GM21528 (cell line): ENCODE measurements around the gene GAPDHS.

Experiments
- ATAC-seq: cut with Tn5 transposase; IDR thresholded peaks from one replicate; pipeline ENCODE4 v1.9.1; 2021; ENCODE audit warnings: mild to moderate bottlenecking, moderate library complexity; ENCODE audit not compliant: unreplicated experiment, low FRiP score

The GAPDHS gene

GRCh38 chr19:35509861-35510625 is 23.2 kb upstream of the GAPDHS start:
- no peak for ATAC-seq

GRCh38 chr19:35510626-35510964 is 22.7 kb upstream of the GAPDHS start:
- ATAC-seq: no peak

- no peak for ATAC-seq
Observed at GRCh38 chr19:35511337-35511736, 21.9 kb upstream of the GAPDHS start.

GRCh38 chr19:35512831-35513627 is 20.2 kb upstream of the GAPDHS start:
- no peak for ATAC-seq

DNA sequence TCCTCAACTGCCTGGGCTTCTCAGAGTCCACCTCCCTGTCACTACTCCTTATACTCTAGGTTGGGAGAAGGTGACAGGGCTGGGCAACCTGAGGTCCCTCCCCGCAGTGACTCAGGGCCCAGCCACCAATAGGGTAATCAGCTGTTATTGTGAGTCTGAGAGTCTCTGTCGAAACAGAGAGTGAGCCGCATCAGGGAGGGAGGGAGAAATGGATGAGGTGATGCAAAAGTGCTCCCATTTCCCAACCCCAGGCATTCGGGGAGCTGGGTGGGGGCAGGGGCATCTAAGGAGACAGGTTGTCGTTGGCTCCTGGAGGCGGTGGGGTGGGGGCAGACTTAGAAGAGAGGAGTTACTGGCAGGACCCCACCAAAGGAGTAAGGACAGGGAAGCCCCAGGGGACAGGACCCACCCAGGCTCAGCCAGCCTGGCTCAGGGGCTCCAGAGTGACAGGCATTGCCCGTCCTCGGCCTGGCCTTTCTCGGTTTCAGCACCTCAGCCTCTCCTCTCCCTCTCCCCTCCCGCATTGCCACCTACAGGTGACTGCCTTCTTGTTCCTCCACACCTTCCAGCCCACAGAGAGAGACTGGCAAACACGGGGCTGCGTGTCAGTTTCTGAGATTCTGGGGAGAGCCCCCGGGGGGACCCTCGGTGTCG is 19.5 kb upstream of the GAPDHS start, which contains the start of gene DMKN:
Gene DMKN (minus strand): TSS at position 22 of the 654 bp plus-strand sequence. CDS start 174 bp downstream, outside the sequence.
- ATAC-seq: no peak

DNA sequence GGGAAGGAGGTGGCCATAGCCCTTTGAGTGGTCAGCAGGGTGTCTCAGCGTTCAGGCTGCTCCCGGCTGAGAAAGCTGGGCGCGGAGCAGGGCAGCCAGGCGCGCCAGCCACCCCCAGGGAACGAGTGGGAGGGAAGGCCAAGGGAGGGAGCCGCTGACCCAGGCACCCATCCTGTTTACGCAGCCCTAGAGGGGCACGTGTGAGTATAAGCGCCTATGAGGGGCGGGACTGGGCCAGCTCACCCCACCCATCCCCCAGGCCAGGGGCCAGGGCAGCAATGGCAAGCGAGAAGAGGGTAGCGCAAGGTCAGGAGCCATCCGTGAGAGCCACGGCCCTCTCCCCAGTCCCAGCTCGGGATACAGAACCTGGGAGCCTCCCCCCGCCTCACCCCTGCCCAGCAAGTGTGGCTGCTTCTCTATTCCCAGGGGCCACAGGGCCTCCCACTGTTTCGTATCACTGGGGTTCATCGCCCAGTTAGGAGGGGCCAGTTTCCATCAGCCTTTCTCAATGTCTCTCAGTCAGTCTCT is 18.9 kb upstream of the GAPDHS start:
- no peak for ATAC-seq

DNA sequence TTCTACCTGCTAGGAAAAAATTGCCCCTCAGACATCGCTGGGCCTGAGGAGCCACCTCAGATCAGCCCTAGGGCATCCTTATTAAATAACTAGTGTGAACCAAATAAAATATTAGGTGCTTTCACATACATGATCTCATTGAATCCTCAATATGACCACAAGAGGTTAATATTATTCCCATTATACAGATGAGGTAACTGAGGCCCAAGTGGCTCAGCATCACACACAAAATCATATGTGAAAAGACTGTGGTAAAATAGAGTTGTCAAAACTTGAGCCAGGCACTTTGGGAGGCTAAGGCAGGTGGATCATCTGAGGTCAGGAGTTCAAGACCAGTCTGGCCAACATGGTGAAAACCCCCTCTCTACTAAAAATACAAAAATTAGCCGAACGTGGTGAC is 16.9 kb upstream of the GAPDHS start:
- no peak for ATAC-seq

- no peak for ATAC-seq
Observed at GRCh38 chr19:35517342-35517741, 15.9 kb upstream of the GAPDHS start.

GRCh38 chr19:35518313-35518712 is 14.9 kb upstream of the GAPDHS start:
- ATAC-seq: no peak

- no peak for ATAC-seq
Observed at GRCh38 chr19:35519291-35519690, 14.0 kb upstream of the GAPDHS start.

- no peak for ATAC-seq
Observed at GRCh38 chr19:35521124-35521743, 12.0 kb upstream of the GAPDHS start.

GRCh38 chr19:35522745-35523327 is 10.4 kb upstream of the GAPDHS start:
- ATAC-seq: no peak

DNA sequence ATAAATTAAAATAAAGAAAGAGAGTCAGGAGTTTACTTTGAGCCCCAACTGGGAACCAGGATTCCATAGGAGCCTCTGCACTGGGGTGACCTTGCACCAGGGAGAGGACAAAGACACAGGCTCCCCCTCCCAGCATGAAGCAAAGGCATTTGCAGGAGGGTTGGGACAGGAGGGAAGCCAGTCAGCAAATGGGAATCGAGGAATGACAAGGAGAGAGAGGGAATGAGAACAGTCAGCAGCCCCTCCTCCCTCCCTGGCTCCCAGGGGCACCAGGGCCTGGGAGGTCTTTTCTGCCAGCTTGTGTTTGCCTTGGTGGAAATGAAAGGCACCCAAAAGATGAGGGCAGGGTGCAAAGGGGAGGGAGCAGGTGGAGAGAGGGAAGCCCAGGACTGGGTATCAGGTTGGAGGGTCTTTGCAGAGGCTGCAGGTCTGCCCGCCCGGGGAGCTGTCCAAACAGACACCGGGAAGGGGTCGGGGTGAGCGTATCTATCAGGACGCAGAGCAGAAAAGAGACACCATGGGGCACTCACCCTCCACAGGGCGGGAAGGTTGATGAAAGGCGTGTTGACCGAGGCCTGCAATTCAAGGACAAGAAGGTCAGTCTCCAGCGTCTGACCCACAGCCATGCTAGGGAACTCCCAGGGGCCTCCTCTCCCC is 8.9 kb upstream of the GAPDHS start:
- no peak for ATAC-seq

DNA sequence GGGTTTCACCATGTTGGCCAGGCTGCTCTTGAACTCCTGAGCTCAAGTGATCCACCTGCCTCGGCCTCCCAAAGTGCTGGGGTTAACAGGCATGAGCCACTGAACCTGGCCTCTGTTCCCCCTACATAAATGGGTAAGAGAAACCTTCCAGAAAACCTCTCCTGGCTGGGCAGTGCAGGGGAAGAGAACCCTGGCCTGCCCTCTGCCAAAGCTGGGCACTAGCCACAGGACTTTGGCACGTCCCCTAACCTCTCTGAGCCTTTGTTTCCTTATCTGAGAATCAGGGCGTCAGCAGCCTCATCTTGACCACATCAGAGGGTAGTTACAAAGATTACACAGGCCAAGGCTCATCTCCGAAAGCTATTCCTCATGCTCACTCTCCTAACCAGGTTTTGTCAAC is 7.4 kb upstream of the GAPDHS start:
- ATAC-seq: no peak

DNA sequence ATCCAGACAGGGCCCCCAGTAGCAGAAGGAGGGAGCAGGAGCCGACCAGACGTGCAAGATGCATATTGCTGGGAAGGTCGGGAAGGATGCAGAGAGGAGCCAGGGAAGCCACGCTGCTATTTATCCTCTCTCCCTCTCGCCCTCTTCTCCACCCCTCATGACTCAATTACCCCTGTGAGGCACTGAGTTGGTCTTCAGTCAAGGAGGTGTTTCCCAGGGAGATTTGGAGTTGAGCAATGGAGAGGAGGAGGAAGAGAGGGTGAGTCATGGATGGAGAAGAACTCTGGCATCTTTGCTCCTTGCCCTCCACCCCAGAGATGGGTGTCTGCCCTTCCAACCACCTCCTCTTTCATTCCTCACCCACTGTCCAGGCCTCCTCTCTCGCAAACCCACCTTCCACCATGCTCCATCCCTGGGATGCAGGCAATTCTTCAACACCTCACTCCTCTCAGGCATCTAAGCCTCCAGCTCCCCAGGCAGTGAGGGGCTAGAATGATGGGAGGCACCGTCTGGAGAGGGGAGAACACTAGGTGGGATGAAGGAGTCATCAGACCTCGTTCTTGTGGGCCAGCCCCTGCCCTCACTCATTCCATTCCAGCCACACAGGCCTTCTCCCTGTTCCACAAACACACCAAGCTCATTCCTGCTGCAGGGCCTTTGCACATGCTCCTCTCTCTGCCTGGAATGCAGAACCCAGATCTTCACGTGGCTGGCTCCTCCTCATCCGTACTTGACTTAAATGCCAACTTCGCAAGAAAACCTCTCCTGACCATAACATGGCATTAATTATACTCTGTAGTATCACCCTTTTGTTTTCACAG is 4.8 kb upstream of the GAPDHS start, which contains the start of gene SBSN:
Gene SBSN (minus strand): TSS at position 94 of the 821 bp plus-strand sequence. CDS start 30 bp downstream, at position 64.
- ATAC-seq: no peak

DNA sequence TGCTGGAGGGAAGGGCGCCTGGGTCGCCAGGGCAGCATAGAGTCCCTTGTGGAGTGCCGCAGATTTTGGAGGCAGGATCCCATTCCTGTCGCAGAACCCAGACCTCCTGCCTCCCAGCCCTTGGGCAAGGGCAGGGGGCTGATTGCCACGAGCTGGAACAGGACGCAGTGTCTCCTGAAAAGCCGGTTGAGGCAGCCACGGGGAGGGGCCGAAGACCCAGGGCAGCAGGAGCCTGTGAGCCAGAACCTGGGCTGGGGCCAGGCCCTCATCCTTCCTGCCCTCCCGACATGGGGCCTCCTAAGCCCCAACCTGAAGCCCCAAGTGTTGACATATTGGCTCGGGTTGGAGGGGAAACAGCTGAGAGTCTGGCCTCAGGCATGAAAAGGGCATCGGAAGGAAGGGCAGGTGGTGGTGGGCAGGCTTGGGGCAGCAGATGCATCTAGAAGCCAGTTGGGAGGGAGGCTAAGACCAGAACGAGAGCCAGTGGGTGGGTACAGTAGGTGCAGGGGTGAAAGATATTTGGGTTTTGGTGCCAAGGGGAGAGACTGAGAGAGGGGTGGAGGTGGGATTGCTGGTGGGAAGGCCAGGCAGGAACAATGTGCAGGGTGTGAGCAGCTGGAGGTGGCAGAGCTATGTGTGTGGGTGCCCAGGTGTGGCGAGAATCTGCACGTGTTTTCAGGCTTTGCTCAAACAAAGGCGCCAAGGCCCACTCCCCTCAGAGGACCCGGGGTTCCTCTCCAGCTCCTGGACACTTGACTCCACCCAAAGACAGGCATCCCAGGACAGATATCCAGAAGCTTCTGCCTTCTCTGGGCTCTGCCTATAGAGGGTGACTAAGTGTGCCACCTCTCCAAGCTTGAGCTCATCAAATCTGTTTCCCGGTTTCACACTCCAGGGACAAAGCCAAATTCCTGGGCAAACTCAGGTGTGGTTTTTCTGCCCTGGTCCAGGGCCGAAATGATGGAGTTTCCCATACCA is 3.7 kb upstream of the GAPDHS start:
- no peak for ATAC-seq

DNA sequence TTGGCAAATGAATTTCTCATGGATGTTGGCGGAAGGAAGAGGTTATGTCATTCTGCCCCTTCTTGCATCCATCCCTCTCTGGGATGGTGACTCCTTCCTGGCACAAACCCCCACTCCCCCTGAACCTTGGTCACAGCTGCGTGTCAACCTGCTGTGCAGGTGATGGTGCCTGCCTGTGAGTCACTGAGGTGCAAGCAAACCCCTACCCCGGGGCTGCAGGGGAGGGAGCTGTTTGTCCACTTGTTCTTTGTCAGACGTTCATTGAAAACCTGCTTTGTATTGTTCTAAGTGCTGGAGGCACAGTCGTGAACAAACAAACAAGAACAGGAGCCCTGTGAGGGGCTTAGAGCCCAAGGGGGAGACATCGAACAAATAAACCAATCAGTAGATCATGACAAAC is 2.0 kb upstream of the GAPDHS start:
- no peak for ATAC-seq
